Pons (tissue), 1 donor: Measurements from ENCODE around the gene GPATCH8.
"Not testable (repeated sequence)": the region's sequence is repeated elsewhere in the genome, so short reads cannot be mapped to it uniquely, and the experiment has no call there.

Experiments
- DNase-seq: peaks from one replicate; pipeline ENCODE4 v3.0.0-alpha.2; 2016; ENCODE audit warnings: low spot score

The GPATCH8 gene

DNA sequence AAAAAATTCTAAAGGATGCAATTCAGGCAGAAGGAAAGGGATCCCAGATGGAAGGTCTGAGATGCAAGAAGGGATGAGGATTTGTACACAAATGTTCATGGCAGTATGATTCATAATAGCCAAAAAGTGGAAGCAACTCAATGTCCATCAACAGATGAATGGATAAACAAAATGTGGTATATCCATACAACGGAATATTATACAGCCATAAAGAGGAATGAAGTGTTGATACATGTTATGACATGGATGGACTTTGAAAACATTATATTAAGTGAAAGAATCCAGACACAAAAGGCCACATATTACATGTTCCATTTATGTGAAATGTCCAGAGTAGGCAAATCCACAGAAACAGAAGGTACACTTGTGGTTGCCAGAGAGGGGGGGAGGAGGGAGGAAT is 23.9 kb upstream of the GPATCH8 start:
- DNase-seq = no peak

- DNase-seq = no peak
Measured at GRCh38 chr17:44523672-44523972, 20.4 kb upstream of the GPATCH8 start.

DNA sequence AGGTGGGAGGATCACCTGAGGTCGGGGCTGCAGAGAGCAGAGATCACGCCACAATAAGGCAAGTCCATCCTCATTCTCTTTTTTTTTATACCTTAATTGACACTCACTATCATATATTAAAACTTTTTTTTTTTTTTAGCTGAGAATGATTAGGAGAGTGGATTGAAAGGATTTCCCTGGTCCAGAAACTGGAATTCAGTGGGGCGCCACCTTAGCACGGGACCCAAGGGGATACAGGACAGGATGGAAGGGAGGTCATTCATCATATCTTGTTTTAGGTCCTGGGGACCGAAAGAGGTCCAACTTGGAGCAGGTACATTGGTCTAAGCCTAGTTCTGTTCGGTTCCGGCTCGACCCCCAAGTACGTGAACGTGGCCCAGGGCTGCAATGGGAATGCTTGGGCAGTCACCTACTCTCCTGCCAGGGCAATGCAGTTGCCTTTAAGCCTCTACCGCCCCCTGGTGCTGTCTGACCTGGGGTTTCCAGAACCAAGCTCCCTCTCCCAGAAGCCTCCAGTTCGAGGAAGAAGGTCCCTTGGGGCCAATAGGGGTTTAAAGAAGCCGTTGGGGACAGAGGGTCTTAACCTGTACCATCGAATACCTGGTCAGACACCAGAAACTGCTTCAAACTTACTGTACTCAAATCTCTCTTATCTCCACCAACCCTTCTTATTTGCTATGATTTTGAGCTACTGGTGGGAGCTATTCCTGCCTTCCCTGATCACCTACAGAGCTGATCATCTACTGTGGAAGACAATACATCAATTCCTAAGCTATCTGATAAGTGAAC is 19.9 kb upstream of the GPATCH8 start:
- DNase-seq = no peak

- DNase-seq = no peak
Measured at GRCh38 chr17:44518032-44518431, 14.8 kb upstream of the GPATCH8 start.

DNA sequence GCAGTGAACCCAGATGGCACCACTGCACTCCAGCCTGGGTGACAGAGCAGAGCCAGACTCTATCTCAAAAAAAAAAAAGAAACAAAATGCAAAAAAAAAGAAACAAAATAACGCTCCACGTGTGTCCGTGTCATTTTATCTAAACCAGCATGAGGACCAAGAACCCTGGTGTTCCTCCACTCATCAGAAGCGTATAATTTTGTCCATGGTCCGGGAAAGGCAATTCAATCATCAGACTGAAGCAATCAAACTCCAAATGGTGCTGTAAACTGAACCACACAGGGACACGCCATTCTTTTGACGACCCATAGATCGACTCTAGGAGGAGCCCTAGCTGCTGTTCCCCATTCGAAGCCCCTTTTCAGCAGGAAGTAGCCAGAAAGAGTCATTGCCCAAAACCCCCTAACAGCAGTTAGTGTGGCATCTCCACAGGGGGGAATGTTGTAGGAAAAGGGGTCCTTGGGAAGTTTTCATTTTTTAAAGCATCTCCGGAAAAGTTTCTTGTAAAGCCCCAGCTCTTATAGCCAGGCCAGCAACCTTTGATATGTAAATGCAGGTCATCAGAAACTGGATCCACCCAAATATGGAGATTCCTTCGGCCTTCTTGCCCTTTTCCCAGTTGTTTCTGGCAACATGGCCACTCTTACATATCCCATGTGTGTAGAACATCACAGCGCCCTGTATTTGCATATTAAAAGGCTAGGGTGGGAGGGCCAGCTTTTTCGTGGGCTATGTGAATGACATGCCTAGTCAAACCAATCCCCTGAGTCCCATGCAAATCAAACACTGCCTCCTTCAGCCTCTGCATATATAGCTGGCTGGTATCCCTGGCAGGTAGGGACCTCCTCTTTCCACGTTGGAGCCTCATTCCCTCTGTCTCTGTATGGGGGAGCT is 8.3 kb upstream of the GPATCH8 start:
- DNase-seq = not testable (repeated sequence)

DNA sequence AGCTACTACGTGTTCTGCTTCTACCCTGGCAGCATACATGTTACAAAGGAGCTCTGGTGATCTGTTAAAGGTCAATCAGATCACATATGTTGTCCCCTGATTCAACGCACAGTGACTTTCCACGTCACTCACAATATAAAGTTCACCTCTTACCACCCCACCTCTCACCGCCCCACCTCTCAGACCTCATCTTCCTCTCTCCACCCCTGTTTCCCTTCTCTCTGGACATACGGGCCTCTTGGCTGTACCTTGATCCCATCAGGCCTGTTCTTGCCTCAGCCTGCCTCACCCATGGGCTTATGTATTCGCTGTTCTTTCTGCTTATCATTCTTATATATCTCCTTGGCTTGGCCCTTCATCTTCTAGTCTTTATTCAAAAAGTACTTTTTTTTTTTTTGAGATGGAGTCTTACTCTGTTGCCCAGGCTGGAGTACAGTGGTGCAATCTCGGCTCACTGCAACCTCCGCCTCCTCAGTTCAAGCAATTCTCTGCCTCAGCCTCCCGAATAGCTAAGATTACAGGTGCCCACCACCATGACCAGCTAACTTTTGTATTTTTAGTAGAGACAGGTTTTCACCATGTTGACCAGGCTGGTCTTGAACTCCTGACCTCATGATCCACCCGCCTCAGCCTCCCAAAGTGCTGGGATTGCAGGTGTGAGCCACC is 3.9 kb upstream of the GPATCH8 start:
- not testable (repeated sequence) for DNase-seq

DNA sequence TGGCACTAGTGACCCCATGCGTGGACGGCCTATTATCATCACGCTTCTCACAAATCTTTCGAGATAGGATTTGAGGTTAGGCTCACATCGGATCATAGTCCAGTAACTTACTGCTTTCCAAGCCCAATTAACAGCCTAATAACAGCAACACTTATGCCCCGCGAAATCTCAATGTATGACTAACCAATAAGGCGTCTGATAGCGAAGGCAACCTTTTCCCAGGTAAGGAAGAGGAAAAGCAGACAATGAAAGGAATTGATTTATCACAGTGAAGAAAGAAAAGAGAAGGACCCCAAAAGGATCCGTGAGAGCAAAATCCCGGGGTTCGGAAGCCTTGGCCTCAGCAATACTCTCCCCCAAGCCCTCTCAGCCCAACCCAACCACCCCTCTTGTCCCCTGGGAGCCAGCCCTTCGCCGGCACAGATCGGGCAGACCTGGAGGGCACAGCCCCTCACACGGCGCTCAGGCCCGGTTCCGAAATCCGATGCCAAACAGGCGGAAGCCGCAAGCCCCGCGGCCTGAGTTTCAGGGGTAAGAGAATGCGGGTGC is 534 bp downstream of the GPATCH8 start:
- DNase-seq = peak; percentile 27

GRCh38 chr17:44501866-44502375 is 1.3 kb downstream of the GPATCH8 start:
- DNase-seq = peak; percentile 5

GRCh38 chr17:44499722-44500121 is 3.5 kb downstream of the GPATCH8 start:
- DNase-seq = no peak

- DNase-seq = no peak
Measured at GRCh38 chr17:44496815-44497214, 6.4 kb downstream of the GPATCH8 start.

DNA sequence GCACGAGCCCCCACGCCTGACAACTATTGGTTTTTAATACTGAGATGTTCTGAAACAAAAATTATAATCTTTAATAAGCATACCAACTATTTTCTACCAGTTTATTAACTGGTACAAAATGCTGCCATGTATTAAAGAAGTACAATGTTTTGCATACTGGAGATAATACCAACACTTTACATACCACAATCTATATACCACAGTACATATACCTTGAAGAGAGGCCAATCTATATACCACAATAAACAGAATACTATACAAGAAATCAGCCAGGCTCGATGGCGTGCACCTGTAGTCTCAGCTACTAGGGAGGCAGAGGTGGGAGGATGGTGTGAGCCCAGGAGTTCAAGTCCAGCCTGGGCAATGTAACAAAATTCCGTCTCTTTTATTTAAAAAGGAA is 9.9 kb downstream of the GPATCH8 start:
- DNase-seq = no peak

- DNase-seq = no peak
Measured at GRCh38 chr17:44492706-44493272, 10.4 kb downstream of the GPATCH8 start.

- no peak for DNase-seq
Measured at GRCh38 chr17:44489581-44489980, 13.6 kb downstream of the GPATCH8 start.

GRCh38 chr17:44487170-44487569 is 16.0 kb downstream of the GPATCH8 start:
- no peak for DNase-seq

- no peak for DNase-seq
Measured at GRCh38 chr17:44473367-44473766, 29.8 kb downstream of the GPATCH8 start.

- DNase-seq = no peak
Measured at GRCh38 chr17:44469676-44470075, 33.5 kb downstream of the GPATCH8 start.

DNA sequence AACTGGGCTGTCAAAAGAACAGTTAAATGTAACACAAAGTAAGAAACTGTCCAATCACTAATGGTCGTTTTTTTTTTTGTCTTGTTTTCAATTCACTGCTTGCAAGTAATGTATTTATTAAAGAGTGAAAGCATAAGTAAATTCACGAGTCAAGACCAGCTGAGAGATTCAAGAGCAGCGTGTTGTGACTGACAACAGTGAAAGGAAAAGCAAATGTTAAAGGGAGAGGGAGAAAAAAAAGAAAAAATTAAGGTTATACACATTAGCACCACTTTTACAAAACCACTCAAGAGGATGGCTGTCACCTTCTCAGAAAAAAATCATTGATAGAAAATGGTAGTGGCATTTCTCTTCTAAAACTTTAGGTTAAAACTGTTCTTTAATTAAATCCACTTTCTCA is 36.1 kb downstream of the GPATCH8 start:
- DNase-seq = peak; percentile 2

- DNase-seq = no peak
Measured at GRCh38 chr17:44466339-44466738, 36.9 kb downstream of the GPATCH8 start.

DNA sequence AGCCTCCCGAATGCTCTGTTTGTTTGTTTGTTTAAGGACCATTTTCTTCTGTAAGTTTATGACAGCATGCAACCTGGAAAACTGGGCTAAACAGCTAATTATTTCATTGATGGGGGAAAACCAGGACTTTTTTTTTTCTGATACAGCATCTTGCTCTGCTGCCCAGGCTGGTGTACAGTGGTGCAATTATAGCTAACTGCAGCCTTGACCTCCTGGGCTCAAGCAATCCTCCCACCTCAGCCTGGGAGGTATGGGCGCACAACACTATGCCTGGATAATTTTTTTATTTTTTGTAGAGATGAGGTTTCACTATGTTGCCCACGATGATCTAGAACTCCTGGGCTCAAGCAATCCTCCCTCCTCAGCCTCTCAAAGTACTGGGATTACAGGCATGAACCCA is 37.3 kb downstream of the GPATCH8 start:
- no peak for DNase-seq

DNA sequence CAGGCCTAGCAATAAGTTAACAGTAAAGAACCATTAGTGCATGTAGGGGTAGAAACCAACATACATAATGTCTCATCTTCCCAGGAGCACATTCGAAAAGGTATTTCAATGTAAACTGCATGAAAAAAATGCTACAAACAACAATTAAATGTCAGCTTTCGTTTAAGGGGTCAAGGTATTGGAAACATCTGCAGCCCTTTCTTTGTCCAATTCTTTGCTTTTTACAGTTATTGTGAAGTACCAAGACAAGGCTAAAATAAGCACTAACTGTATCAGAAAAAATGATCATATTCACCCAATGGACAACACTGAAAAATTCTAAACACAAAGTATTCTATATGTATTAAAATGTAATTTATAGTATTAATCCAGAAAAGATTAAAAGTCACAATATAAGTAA is 37.9 kb downstream of the GPATCH8 start:
- DNase-seq = no peak

GRCh38 chr17:44464037-44464436 is 39.2 kb downstream of the GPATCH8 start:
- no peak for DNase-seq

GRCh38 chr17:44451832-44452231 is 51.4 kb downstream of the GPATCH8 start:
- DNase-seq = no peak
